Measurements from ENCODE around the gene NAB1.

Gene NAB1

GRCh38 chr2:190668892-190669291 lies 20.0 kb downstream of the NAB1 start:
- TF ChIP-seq CTCF (IDR thresholded peaks at IDR 0.05) = no peak

GRCh38 chr2:190670182-190670946 lies 21.5 kb downstream of the NAB1 start:
- TF ChIP-seq CTCF (IDR thresholded peaks at IDR 0.05) = no peak

- no peak for TF ChIP-seq CTCF (IDR thresholded peaks at IDR 0.05)
Measured at GRCh38 chr2:190674966-190675650, 26.2 kb downstream of the NAB1 start.

GRCh38 chr2:190677255-190677654 lies 28.4 kb downstream of the NAB1 start:
- no peak for TF ChIP-seq CTCF (IDR thresholded peaks at IDR 0.05)

GRCh38 chr2:190678444-190679162 lies 29.7 kb downstream of the NAB1 start:
- no peak for TF ChIP-seq CTCF (IDR thresholded peaks at IDR 0.05)

GRCh38 chr2:190679391-190679790 lies 30.5 kb downstream of the NAB1 start:
- TF ChIP-seq CTCF (IDR thresholded peaks at IDR 0.05) = no peak

GRCh38 chr2:190679813-190680591 lies 31.1 kb downstream of the NAB1 start:
- TF ChIP-seq CTCF (IDR thresholded peaks at IDR 0.05) = peak; percentile 36; the same call in 1 of the 2 replicates

Measured in LNCAP (cell line).